Stimulated activated CD4-positive, alpha-beta T cell treated with anti-CD3 and anti-CD28 coated beads, Interleukin-4, amount 100 ng/mL, for 4 hours (primary cell): ENCODE measurements around the gene OR9Q1.
"Not testable (repeated sequence)": the region's sequence is repeated elsewhere in the genome, so short reads cannot be mapped to it uniquely, and the experiment has no call there.

Experiments used
- DNase-seq, 2 experiments: peaks; one replicate each; pipeline ENCODE4 v3.0.0-alpha.2; 2020

Gene OR9Q1

GRCh38 chr11:58023435-58023931 is at the start of gene OR9Q1:
OR9Q1 (plus strand) TSS chr11:58023881; CDS start chr11:58179445, 155,564 bp downstream.
- no peak for DNase-seq

- no peak for DNase-seq
Observed at GRCh38 chr11:57974132-57974531, 49.5 kb upstream of the OR9Q1 start.

GRCh38 chr11:57974848-57975601 is 48.7 kb upstream of the OR9Q1 start:
- DNase-seq = no peak

GRCh38 chr11:57977709-57978108 is 46.0 kb upstream of the OR9Q1 start:
- DNase-seq = no peak

DNA sequence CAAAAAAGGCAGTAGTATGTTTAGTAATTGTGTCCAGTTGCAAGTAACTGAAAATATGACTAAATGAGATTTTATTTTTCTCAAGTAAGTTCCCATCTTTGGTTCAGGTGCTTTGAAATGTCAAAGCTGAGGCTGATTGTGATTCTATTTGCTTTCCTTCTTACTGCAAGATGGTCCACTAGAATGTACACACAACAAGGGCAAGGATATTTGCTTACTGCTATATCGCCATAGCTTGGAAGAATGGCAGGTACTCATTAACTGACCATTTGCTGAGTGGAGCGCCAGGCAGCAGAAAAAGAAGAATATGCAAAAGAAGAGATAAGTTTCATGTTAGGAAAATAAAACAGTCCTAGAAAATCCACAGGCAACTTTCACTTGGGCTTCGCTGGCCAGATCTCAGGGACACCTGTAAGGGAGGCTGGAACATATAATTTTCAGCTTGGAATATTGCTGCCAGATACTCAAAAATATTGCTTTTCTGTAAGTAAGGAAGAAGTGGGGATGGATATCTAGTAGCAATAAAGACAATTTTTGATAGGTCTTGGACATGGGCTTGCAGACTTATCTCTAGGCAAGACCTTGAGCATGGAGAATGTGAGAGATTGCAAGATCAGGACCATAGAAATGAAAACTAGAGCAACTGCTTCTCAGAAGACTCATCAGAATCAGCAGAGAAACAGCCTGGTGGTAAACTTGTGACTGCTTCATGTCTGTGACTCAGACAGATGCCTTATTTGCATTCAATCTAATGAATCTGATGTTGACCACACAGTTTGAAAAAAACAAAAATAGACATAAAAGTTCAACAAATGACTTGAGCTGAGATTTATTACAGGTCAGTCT is 44.8 kb upstream of the OR9Q1 start:
- DNase-seq = no peak

GRCh38 chr11:57979532-57980079 is 44.1 kb upstream of the OR9Q1 start:
- no peak for DNase-seq

GRCh38 chr11:57980201-57980600 is 43.5 kb upstream of the OR9Q1 start:
- no peak for DNase-seq

- no peak for DNase-seq
Observed at GRCh38 chr11:57981536-57981935, 42.1 kb upstream of the OR9Q1 start.

DNA sequence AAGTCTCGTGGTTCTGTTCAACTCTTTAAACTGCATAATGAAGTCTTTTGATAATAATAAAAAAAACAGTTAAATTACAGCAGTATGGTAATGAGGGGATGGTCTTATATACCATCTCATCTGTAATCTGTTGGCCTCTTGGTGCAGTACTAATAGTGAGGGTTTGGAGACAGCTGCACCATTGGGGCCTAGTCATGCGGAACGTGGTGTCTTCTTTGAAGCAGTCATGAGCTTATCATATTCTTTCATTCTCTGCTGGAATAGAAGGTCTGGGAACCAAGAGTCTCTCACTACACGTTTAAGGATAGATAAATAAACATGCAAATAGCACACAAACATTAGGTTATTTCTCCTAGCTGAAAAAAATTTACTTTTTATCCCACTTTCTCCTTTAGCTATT is 40.9 kb upstream of the OR9Q1 start:
- no peak for DNase-seq

DNA sequence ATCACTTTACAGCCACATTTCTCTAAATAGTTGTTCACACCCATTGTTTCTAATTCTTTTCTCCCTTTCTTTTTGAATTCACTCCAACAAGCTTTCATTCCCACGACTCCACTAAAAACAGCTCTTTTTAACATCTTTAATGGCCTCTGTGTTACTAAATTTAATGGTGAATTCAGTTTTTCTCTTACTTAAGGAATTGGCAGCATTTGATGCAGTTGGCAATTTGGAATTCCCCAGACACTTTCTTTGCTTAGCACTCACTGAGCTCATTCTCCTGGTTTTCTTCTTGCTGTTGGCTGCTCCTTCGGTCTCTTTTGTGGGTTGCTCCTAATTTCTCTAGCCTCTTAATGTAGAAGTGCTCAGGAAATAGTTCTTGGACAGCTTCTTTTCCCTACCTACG is 40.5 kb upstream of the OR9Q1 start:
- no peak for DNase-seq

DNA sequence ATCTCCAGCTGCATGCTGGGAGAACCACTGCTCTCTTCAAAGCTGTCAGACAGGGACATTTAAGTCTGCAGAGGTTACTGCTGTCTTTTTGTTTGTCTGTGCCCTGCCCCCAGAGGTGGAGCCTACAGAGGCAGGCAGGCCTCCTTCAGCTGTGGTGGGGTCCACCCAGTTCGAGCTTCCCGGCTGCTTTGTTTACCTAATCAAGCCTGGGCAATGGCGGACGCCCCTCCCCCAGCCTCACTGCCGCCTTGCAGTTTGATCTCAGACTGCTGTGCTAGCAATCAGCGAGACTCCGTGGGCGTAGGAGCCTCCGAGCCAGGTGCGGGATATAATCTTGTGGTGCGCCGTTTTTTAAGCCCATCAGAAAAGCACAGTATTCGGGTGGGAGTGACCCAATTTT is 24.2 kb upstream of the OR9Q1 start:
- DNase-seq = not testable (repeated sequence)

DNA sequence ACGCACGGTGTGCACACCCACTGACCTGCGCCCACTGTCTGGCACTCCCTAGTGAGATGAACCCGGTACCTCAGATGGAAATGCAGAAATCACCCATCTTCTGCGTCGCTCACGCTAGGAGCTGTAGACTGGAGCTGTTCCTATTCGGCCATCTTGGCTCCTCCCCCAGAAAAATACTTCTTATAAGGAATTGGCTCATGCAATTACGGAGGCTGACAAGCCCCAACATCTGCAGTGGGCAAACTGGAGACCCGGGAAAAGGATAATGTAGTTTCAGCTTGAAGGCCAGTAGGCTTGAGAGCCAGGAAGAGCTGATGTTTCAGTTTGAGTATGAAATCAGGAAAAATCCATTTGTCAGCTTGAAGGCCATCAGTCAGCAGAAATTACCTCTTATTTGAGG is 23.7 kb upstream of the OR9Q1 start:
- not testable (repeated sequence) for DNase-seq

DNA sequence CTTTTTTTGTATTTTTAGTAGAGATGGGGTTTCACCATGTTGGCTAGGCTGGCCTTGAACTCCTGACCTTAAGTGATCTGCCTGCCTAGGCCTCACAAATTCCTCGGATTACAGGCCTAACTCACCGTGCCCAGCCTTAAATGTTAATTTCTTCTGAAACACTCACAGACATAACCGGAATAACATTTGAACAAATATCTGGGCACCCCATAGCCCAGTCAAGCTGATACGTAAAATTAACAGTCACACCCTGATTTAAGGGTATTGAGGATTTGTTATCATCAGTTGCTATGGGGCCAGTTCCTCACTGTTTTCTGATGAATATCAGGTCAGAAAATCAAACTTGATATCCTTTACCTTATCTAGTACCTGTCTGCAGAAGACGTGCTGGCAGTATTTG is 23.0 kb upstream of the OR9Q1 start:
- no peak for DNase-seq

GRCh38 chr11:58003036-58003435 is 20.6 kb upstream of the OR9Q1 start:
- DNase-seq = no peak

- DNase-seq = no peak
Observed at GRCh38 chr11:58003591-58003990, 20.1 kb upstream of the OR9Q1 start.

DNA sequence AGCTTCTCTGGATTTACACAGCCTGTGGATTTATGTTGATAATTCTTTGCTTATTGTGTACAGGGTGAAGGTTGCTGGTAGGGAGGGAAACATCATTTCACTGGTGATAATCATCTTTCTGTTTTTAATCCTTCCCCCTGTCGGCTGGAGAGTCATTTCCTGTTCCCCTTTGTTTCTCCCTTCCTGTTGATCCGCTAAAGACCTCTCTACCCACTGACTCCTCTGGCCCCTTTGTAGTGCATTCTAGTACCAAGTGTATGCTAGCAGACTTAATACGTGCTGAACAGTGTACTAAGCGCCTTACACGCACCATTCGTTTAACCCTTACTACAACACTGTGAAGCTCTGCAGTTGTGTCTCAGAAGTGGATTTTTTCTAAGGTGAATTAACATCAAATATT is 19.0 kb upstream of the OR9Q1 start:
- DNase-seq = no peak

DNA sequence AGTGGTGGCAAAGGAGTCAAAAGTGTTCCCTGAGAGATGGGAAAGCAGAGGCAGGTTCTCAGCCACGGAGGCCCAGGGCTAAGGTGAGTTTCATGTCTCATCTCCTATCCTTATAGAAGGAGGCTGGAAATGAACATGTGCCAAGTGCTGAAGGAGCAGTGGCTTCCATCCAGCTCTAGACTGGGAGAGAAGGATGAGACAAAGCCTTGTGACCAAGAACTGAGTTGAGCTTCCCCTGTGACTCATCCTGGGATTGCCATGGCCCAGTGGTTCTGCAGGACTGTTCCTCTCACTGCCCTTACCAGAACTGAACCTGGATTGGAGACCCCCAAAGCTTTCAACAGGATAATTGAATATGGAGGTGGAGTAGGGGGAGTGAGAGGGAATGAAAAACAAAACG is 16.7 kb upstream of the OR9Q1 start:
- DNase-seq = no peak

- DNase-seq = no peak
Observed at GRCh38 chr11:58011771-58012170, 11.9 kb upstream of the OR9Q1 start.

DNA sequence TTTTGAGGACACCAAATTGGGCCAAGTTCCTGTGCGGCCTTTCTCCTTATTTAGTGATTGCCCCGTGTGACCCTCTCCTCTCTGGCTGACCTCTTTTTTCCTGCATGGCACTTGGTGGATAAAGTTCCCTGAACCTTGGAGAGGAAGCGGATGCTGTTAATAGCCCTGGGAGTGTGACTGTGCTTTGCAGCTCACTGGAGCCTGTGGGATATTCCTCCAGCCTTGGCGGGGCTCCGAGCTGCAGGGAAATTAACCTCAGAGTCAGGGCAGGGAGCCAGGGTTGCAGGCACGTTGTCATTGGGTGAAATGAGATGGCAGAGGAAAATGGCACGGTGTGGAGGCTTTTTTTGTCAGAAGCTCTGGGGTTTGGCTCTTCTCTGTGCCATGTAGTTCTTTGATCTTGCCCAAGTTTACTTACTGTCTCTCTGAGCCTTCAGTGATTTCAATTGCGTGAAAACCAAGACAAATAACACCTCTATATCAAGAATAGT is 965 bp downstream of the OR9Q1 start:
- DNase-seq = no peak

GRCh38 chr11:58027341-58027740 is 3.7 kb downstream of the OR9Q1 start:
- DNase-seq = no peak

- DNase-seq = no peak
Observed at GRCh38 chr11:58028687-58029411, 5.2 kb downstream of the OR9Q1 start.

DNA sequence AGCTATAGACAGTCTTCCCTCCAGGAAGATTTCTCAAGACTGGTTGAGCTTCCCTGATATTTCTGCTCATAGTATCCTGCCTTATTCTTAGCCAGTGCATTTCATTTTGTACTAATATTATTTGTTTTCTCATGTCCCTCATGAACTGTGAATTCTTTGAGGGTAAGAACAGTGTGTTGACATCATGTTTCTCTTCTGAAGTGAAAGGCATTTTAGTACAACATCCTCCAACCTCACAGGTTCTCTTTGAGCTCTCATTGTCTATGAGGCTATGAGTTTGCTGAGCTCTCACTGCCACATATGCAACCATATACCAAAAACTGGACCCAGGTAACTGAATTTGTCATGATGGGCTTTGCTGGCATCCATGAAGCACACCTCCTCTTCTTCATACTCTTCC is 7.0 kb downstream of the OR9Q1 start, which contains the start of gene OR6Q1:
TSS of gene OR6Q1 (plus strand) at position 301 of the 400 bp plus-strand sequence. CDS start at position 301, 0 bp downstream.
- DNase-seq = no peak

- DNase-seq = no peak
Observed at GRCh38 chr11:58034471-58034870, 10.8 kb downstream of the OR9Q1 start.
